ENCODE results near the gene MAPKAPK2.
"Not testable (repeated sequence)": the region's sequence is repeated elsewhere in the genome, so short reads cannot be mapped to it uniquely, and the experiment has no call there.

The MAPKAPK2 gene

GRCh38 chr1:206778031-206778430 lies 93.3 kb downstream of the MAPKAPK2 start:
- DNase-seq (ENCODE audit: low read depth) = no peak

GRCh38 chr1:206778911-206779310 lies 94.2 kb downstream of the MAPKAPK2 start:
- DNase-seq (ENCODE audit: low read depth) = not testable (repeated sequence)

- DNase-seq (ENCODE audit: low read depth) = no peak
Observed at GRCh38 chr1:206779638-206780037, 94.9 kb downstream of the MAPKAPK2 start.

- no peak for DNase-seq (ENCODE audit: low read depth)
Observed at GRCh38 chr1:206782448-206782847, 97.7 kb downstream of the MAPKAPK2 start.

- DNase-seq (ENCODE audit: low read depth) = no peak
Observed at GRCh38 chr1:206783506-206783905, 98.8 kb downstream of the MAPKAPK2 start.

All from stimulated activated CD8-positive, alpha-beta memory T cell treated with anti-CD3 and anti-CD28 coated beads, Interleukin-12 subunit alpha, Interleukin-12 subunit beta, amount 100 ng/mL, for 4 hours (primary cell).